ENCODE results near the gene CAMSAP1.

Gene CAMSAP1

GRCh38 chr9:135906291-135907005 lies 898 bp downstream of the CAMSAP1 start:
- Mint-ChIP-seq H3K9me3 (peaks cover 35% of the 10 kb centered on the region), H3K4me1 (peaks cover 46% of the 10 kb centered on the region), H3K4me3 (peak overlapping the region; percentile 87 to 98 (median 96)), H3K36me3 (ENCODE audit: low read depth) (peaks cover 72% of the 10 kb centered on the region), H3K27me3 (ENCODE audit: low read depth) (peaks cover 4% of the 10 kb centered on the region), H3K27ac (peak overlapping the region; percentile 90 to 95 (median 92))
- no peak for TF ChIP-seq CTCF (IDR thresholded peaks at IDR 0.05; ENCODE audit: unreplicated experiment in 3 of 3)

- Mint-ChIP-seq H3K36me3 (ENCODE audit: low read depth) (peaks cover 71% of the 10 kb centered on the region), H3K4me1 (peaks cover 46% of the 10 kb centered on the region), H3K27me3 (ENCODE audit: low read depth) (peaks cover 4% of the 10 kb centered on the region), H3K27ac (peak overlapping the region; percentile 90 to 95 (median 92)), H3K4me3 (peak overlapping the region; percentile 87 to 98 (median 96)), H3K9me3 (peaks cover 31% of the 10 kb centered on the region)
- TF ChIP-seq CTCF (IDR thresholded peaks at IDR 0.05; ENCODE audit: unreplicated experiment in 3 of 3), result no peak
Measured at GRCh38 chr9:135905380-135906258, 1.7 kb downstream of the CAMSAP1 start.

GRCh38 chr9:135903786-135904520 lies 3.4 kb downstream of the CAMSAP1 start:
- no peak overlapping the region for H3K27ac Mint-ChIP-seq
- peaks cover 4% of the 10 kb centered on the region for H3K27me3 Mint-ChIP-seq (ENCODE audit: low read depth)
- H3K4me3 Mint-ChIP-seq, result peak overlapping the region; percentile 28 to 71 (median 43)
- peaks cover 69% of the 10 kb centered on the region for H3K36me3 Mint-ChIP-seq (ENCODE audit: low read depth)
- H3K9me3 Mint-ChIP-seq, result peaks cover 30% of the 10 kb centered on the region
- TF ChIP-seq CTCF (IDR thresholded peaks at IDR 0.05; ENCODE audit: unreplicated experiment in 3 of 3), result no peak
- H3K4me1 Mint-ChIP-seq, result peaks cover 36% of the 10 kb centered on the region

- H3K4me3 Mint-ChIP-seq, result peak overlapping the region; percentile 40 to 71 (median 43)
- peaks cover 30% of the 10 kb centered on the region for H3K4me1 Mint-ChIP-seq
- peaks cover 29% of the 10 kb centered on the region for H3K9me3 Mint-ChIP-seq
- no peak overlapping the region for H3K27ac Mint-ChIP-seq
- TF ChIP-seq CTCF (IDR thresholded peaks at IDR 0.05; ENCODE audit: unreplicated experiment in 3 of 3), result no peak
- H3K27me3 Mint-ChIP-seq (ENCODE audit: low read depth), result peaks cover 4% of the 10 kb centered on the region
- peaks cover 69% of the 10 kb centered on the region for H3K36me3 Mint-ChIP-seq (ENCODE audit: low read depth)
Measured at GRCh38 chr9:135903358-135903656, 4.0 kb downstream of the CAMSAP1 start.

- H3K27me3 Mint-ChIP-seq (ENCODE audit: low read depth), result peaks cover 4% of the 10 kb centered on the region
Measured at GRCh38 chr9:135902655-135903357, 4.5 kb downstream of the CAMSAP1 start.

More at GRCh38 chr9:135902655-135903357, 4.5 kb downstream of the CAMSAP1 start:
- peak overlapping the region in 2 of 3 experiments; percentile 40 to 71 for H3K4me3 Mint-ChIP-seq
- H3K9me3 Mint-ChIP-seq, result peaks cover 33% of the 10 kb centered on the region
- peaks cover 73% of the 10 kb centered on the region for H3K36me3 Mint-ChIP-seq (ENCODE audit: low read depth)
- peaks cover 29% of the 10 kb centered on the region for H3K4me1 Mint-ChIP-seq
- no peak for TF ChIP-seq CTCF (IDR thresholded peaks at IDR 0.05; ENCODE audit: unreplicated experiment in 3 of 3)
- H3K27ac Mint-ChIP-seq, result no peak overlapping the region
